ENCODE data around the gene DNAAF2. TPM values are rescaled to one million over a fixed set of nuclear protein-coding genes. Genes with fewer than 3 reads are reported as not detected.

Gene DNAAF2
- total and polyA plus RNA-seq, 2 of the 13 experiments (the other 11 are each of a cell fraction or from before 2014, with no cell fraction given), result 6.1 to 13.6 TPM

DNA sequence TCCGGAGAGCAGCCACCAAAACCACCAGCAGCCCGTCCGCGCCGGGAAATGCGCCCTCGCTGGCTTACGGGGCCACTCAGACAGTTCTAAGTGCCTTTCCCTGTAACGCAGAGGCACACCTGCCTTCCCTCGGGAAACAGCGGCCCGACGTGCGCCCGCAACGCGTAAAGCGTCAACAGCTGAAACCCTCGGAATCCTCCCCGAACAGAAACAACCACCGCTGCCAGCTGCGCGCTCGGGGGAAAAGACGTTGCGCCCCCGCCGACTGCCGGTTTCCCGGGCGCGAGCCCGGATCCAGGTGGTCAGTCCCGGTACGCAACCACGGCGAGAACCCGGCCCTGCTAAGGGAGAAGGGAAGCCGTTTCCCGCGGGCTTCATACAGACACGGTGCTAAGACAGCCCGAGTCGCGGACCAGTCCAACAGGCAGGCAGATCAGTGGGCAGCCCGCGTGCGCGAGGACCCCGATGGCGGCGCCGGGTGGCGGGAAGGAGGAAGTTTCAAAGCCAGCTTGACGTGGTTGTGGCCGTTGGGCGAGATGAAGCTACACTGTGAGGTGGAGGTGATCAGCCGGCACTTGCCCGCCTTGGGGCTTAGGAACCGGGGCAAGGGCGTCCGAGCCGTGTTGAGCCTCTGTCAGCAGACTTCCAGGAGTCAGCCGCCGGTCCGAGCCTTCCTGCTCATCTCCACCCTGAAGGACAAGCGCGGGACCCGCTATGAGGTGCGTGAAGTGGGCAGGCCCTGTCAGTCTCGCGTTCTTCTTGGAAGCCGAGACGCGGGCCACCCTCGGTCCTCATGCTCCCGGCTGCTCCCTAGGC, 36.4 kb downstream of the DNAAF2 start, which contains the start of gene LRR1 (continued):
- TF ChIP-seq, protein P1, sequence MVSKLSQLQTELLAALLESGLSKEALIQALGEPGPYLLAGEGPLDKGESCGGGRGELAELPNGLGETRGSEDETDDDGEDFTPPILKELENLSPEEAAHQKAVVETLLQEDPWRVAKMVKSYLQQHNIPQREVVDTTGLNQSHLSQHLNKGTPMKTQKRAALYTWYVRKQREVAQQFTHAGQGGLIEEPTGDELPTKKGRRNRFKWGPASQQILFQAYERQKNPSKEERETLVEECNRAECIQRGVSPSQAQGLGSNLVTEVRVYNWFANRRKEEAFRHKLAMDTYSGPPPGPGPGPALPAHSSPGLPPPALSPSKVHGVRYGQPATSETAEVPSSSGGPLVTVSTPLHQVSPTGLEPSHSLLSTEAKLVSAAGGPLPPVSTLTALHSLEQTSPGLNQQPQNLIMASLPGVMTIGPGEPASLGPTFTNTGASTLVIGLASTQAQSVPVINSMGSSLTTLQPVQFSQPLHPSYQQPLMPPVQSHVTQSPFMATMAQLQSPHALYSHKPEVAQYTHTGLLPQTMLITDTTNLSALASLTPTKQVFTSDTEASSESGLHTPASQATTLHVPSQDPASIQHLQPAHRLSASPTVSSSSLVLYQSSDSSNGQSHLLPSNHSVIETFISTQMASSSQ (IDR thresholded peaks at IDR 0.05; ENCODE audit: low read depth), result no peak
- TF ChIP-seq, protein P1 (CRISPR knock-in tag; IDR thresholded peaks at IDR 0.05; ENCODE audit: borderline replicate concordance), result peak; percentile 51; the same call in 1 of the 2 replicates
- TF ChIP-seq PHF8 (CRISPR knock-in tag; IDR thresholded peaks at IDR 0.05) (peak; percentile 82), RFXAP (CRISPR knock-in tag; IDR thresholded peaks at IDR 0.05; ENCODE audit: borderline replicate concordance) (peak; percentile 53), ZNF543 (CRISPR knock-in tag; IDR thresholded peaks at IDR 0.05) (no peak; the same call in 1 of the 2 replicates), ZSCAN29 (CRISPR knock-in tag; conservative IDR thresholded peaks at IDR 0.05) (peak; percentile 69; the same call in 1 of the 2 replicates), JUND (CRISPR knock-in tag; IDR thresholded peaks at IDR 0.05) (peak; percentile 66; the same call in 1 of the 2 replicates), ZNF264 (CRISPR knock-in tag; IDR thresholded peaks at IDR 0.05) (peak; percentile 71; the same call in 1 of the 2 replicates), ZNF460 (CRISPR knock-in tag; IDR thresholded peaks at IDR 0.05; ENCODE audit: borderline replicate concordance) (peak; percentile 70; the same call in 1 of the 2 replicates), RFX5 (IDR thresholded peaks at IDR 0.05; ENCODE audit: low read depth, low read length) (no peak), ZNF7 (CRISPR knock-in tag; IDR thresholded peaks at IDR 0.05) (no peak; the same call in 1 of the 2 replicates), ZNF496 (CRISPR knock-in tag; IDR thresholded peaks at IDR 0.05; ENCODE audit: insufficient replicate concordance) (no peak), JUN (CRISPR knock-in tag; IDR thresholded peaks at IDR 0.05) (no peak), HINFP (CRISPR knock-in tag; IDR thresholded peaks at IDR 0.05; ENCODE audit: low read depth) (peak; percentile 95; the same call in 1 of the 2 replicates), ZFP90 (CRISPR knock-in tag; IDR thresholded peaks at IDR 0.05; ENCODE audit: borderline replicate concordance) (peak; percentile 97), HNF4G (IDR thresholded peaks at IDR 0.05; ENCODE audit: borderline replicate concordance, low read depth, low read length) (no peak), HNF4G (CRISPR knock-in tag; IDR thresholded peaks at IDR 0.05; ENCODE audit: borderline replicate concordance, low read depth) (no peak), YEATS4 (CRISPR knock-in tag; IDR thresholded peaks at IDR 0.05; ENCODE audit: borderline replicate concordance) (peak; percentile 89; the same call in 1 of the 2 replicates), THAP9 (CRISPR knock-in tag; IDR thresholded peaks at IDR 0.05; ENCODE audit: borderline replicate concordance) (peak; percentile 81; the same call in 1 of the 2 replicates), KDM6A (CRISPR knock-in tag; IDR thresholded peaks at IDR 0.05; ENCODE audit: low read depth) (no peak)
